SH-SY5Y (cell line): ENCODE measurements around the gene LRRC10.

ENCODE experiments used
- GATA2 ChIP-seq: IDR thresholded peaks from 2 replicates; pipeline ENCODE4 v1.6.1; 2011; ENCODE audit warnings: mild to moderate bottlenecking, low read depth, low read length
- GATA3 ChIP-seq: IDR thresholded peaks from 2 replicates; pipeline ENCODE4 v1.6.1; 2011; ENCODE audit warnings: low read depth, mild to moderate bottlenecking, low read length, moderate library complexity

- TF ChIP-seq GATA3 (no peak), GATA2 (no peak)
These were observed 43.0 kb upstream of the LRRC10 start for GRCh38 chr12:69653703-69654102.
